ENCODE results near the gene PLRG1.
A peak's percentile ranks its signal among the peaks of the same experiment; 100 is the strongest.

PLRG1 gene

DNA sequence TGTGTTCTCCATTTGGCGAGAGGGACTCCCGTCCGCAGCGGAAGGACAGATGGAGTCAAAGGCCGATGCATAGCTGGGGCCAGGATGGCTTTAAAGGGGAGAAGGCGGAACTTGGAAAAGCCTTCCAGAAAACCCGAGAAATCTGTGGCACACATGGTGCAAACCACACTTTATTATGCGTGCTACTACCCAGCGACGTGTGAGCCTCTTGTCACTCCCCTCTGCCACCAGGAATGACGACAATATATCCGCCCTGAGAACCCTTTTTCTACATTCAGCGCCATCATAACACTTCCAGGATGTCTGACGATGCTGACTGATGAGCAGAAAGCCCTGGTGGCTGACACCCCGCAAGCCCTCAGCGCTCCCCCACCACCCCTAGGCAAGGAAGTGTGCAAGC is 57.9 kb downstream of the PLRG1 start:
- TF ChIP-seq, protein P1, sequence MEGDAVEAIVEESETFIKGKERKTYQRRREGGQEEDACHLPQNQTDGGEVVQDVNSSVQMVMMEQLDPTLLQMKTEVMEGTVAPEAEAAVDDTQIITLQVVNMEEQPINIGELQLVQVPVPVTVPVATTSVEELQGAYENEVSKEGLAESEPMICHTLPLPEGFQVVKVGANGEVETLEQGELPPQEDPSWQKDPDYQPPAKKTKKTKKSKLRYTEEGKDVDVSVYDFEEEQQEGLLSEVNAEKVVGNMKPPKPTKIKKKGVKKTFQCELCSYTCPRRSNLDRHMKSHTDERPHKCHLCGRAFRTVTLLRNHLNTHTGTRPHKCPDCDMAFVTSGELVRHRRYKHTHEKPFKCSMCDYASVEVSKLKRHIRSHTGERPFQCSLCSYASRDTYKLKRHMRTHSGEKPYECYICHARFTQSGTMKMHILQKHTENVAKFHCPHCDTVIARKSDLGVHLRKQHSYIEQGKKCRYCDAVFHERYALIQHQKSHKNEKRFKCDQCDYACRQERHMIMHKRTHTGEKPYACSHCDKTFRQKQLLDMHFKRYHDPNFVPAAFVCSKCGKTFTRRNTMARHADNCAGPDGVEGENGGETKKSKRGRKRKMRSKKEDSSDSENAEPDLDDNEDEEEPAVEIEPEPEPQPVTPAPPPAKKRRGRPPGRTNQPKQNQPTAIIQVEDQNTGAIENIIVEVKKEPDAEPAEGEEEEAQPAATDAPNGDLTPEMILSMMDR (IDR thresholded peaks at IDR 0.05; ENCODE audit: low read depth, low read length, poor library complexity, severe bottlenecking) = no peak
- TF ChIP-seq EZH2phosphoT487 (IDR thresholded peaks at IDR 0.05; ENCODE audit: borderline replicate concordance, low read length) = no peak
- Histone ChIP-seq H3K79me2 (ENCODE audit: control insufficient read depth, low read length) (no peaks in the 10 kb centered on the region), H3K4me2 (ENCODE audit: low read length) (peak overlapping the region; percentile 43), H3K36me3 (ENCODE audit: control insufficient read depth, low read length) (no peaks in the 10 kb centered on the region), H3K9me3 (ENCODE audit: control insufficient read depth, insufficient read depth, low read length) (peaks cover 3% of the 10 kb centered on the region; the same call in 1 of the 2 replicates), H3K9me2 (replicated peaks; ENCODE audit: control insufficient read depth, low read length) (no peaks in the 10 kb centered on the region), H3K27me3 (ENCODE audit: control insufficient read depth, low read length) (peaks cover 3% of the 10 kb centered on the region; the same call in 1 of the 2 replicates), H3K4me1 (ENCODE audit: control insufficient read depth, low read length) (no peaks in the 10 kb centered on the region), H3F3A (ENCODE audit: control insufficient read depth, insufficient read depth) (no peaks in the 10 kb centered on the region), H3K27ac (ENCODE audit: low read depth, low read length) (no peak overlapping the region), H3K4me3 (ENCODE audit: low read length) (peak overlapping the region; percentile 45; the same call in 1 of the 2 replicates), H4K20me1 (ENCODE audit: control insufficient read depth, insufficient read depth, low read depth, low read length) (no peaks in the 10 kb centered on the region)

DNA sequence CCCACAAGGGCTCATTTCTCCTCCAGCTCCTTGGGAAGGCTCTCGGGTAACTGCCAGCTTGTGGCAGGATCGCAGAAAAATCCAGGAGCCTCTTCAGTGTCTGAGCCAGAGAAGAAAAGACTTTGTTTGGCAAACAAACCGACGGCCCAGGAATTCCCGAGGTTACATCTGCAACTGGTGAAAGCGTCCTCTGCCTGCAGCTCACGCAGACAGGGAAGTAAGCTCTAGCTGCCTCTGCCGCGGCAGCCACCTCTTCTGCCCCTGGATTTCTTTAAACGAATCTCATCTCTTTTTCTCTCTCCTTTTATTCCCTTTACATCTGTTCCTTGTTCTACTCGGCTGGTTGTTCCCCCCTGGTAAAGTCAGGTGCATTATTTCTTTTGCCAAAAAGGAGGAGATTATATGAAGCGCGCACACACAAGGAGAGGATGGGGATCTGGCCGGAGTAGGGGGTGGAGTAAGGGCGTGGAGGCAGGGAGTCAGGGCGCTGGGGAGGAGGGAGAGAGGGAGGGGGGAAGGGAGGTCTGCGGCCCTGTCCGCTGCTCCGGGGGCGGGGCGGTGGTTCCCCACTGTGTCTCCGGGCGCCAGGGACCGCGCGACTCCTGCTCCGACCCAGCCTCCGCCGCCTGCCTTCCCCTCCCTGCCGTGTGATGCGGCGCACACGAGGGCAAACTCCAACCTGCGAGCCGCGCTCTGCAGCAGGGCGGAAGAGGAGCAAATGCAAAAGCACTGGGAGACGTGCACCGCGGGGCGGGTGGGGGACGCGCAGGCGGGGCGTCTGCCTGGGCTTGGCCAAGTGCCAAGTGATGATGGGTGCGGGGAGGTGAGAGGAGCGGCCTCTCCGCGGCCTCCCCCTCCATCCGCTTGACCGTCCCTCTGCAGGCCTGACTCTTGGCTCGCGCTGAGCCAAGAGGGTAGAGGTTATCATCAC is 58.6 kb downstream of the PLRG1 start, which contains the start of gene DCHS2:
DCHS2 (minus strand) TSS at position 459 of the 931 bp plus-strand sequence; CDS start at position 15, 444 bp downstream.
- Histone ChIP-seq H3K9me2 (replicated peaks; ENCODE audit: control insufficient read depth, low read length) (no peaks in the 10 kb centered on the region), H3K4me1 (ENCODE audit: control insufficient read depth, low read length) (no peaks in the 10 kb centered on the region), H3K79me2 (ENCODE audit: control insufficient read depth, low read length) (no peaks in the 10 kb centered on the region), H3K36me3 (ENCODE audit: control insufficient read depth, low read length) (no peaks in the 10 kb centered on the region), H3F3A (ENCODE audit: control insufficient read depth, insufficient read depth) (no peaks in the 10 kb centered on the region), H3K4me3 (ENCODE audit: low read length) (peak within 1 kb of the TSS; percentile 45), H3K4me2 (ENCODE audit: low read length) (peak within 1 kb of the TSS; percentile 43), H3K9me3 (ENCODE audit: control insufficient read depth, insufficient read depth, low read length) (peaks cover 3% of the 10 kb centered on the region; the same call in 1 of the 2 replicates), H4K20me1 (ENCODE audit: control insufficient read depth, insufficient read depth, low read depth, low read length) (no peaks in the 10 kb centered on the region), H3K27ac (ENCODE audit: low read depth, low read length) (no peak within 1 kb of the TSS), H3K27me3 (ENCODE audit: control insufficient read depth, low read length) (peaks cover 3% of the 10 kb centered on the region; the same call in 1 of the 2 replicates)
- no peak for TF ChIP-seq EZH2phosphoT487 (IDR thresholded peaks at IDR 0.05; ENCODE audit: borderline replicate concordance, low read length)
- TF ChIP-seq, protein P1 (IDR thresholded peaks at IDR 0.05; ENCODE audit: low read depth, low read length, poor library complexity, severe bottlenecking) = no peak

DNA sequence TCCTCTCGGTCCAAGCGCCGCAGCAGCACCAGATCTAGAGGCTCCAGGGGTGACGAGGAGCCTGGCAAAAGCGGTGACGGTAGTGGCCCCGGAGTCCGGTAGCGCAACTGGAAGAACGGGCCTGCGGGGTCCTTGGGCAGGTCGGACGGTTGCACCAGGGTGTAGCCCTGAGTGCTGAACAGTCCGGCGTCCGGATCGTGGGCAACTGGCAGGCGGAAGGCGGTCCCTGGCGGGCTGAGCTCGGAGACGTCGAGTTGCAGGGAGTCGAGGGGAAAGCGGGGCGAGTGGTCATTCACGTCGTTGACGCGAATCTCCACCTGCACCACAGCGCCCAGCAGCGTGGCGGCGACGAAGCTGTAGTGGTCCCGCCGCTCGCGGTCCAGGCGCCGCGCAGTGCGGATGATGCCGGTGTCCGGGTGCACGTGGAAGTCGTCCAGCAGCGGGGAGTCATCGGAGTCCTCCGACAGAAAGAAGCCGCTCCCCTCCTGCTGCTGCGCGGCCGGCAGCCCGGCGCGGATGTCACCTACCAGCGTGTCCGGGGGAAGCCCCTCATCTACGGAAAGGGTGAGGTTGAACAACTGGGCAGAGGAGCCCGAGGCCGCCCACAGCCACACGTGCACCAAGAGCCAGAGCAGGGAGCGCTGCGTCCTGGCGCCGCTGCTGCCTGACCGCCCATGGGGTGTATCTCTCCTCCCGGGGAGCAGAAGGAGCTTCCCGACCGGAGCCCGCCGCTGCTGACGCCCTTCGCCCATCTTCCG is 59.4 kb downstream of the PLRG1 start:
- Histone ChIP-seq H3K4me1 (ENCODE audit: control insufficient read depth, low read length) (no peaks in the 10 kb centered on the region), H4K20me1 (ENCODE audit: control insufficient read depth, insufficient read depth, low read depth, low read length) (no peaks in the 10 kb centered on the region), H3K36me3 (ENCODE audit: control insufficient read depth, low read length) (no peaks in the 10 kb centered on the region), H3K27ac (ENCODE audit: low read depth, low read length) (no peak overlapping the region), H3K27me3 (ENCODE audit: control insufficient read depth, low read length) (peaks cover 5% of the 10 kb centered on the region), H3K9me2 (replicated peaks; ENCODE audit: control insufficient read depth, low read length) (no peaks in the 10 kb centered on the region), H3K4me2 (ENCODE audit: low read length) (peak overlapping the region; percentile 43; the same call in 1 of the 2 replicates), H3K79me2 (ENCODE audit: control insufficient read depth, low read length) (no peaks in the 10 kb centered on the region), H3K9me3 (ENCODE audit: control insufficient read depth, insufficient read depth, low read length) (peaks cover 3% of the 10 kb centered on the region; the same call in 1 of the 2 replicates), H3F3A (ENCODE audit: control insufficient read depth, insufficient read depth) (no peaks in the 10 kb centered on the region), H3K4me3 (ENCODE audit: low read length) (peak overlapping the region; percentile 45; the same call in 1 of the 2 replicates)
- TF ChIP-seq EZH2phosphoT487 (IDR thresholded peaks at IDR 0.05; ENCODE audit: borderline replicate concordance, low read length) = no peak
- TF ChIP-seq, protein P1 (IDR thresholded peaks at IDR 0.05; ENCODE audit: low read depth, low read length, poor library complexity, severe bottlenecking) = no peak
